Hematopoietic multipotent progenitor cell treated with erythropoietin and hydrocortisone succinate and interleukin-3 and kit ligand, for 4 days (in vitro differentiated cells): ENCODE measurements around the gene LRIG1.

Experiments used
- DNase-seq: peaks from one replicate; pipeline ENCODE4 v3.0.0-alpha.2; 2015

Gene LRIG1

GRCh38 chr3:66416556-66417304 is 84.1 kb downstream of the LRIG1 start:
- DNase-seq: no peak

GRCh38 chr3:66415867-66416428 is 84.9 kb downstream of the LRIG1 start:
- DNase-seq: peak; percentile 19

- no peak for DNase-seq
These were observed 86.0 kb downstream of the LRIG1 start for GRCh38 chr3:66414846-66415245.

- no peak for DNase-seq
These were observed 87.6 kb downstream of the LRIG1 start for GRCh38 chr3:66413151-66413751.

- no peak for DNase-seq
These were observed 88.6 kb downstream of the LRIG1 start for GRCh38 chr3:66411961-66412887.

- DNase-seq: peak; percentile 65
These were observed 89.3 kb downstream of the LRIG1 start for GRCh38 chr3:66411474-66411873.

GRCh38 chr3:66410976-66411375 is 89.8 kb downstream of the LRIG1 start:
- DNase-seq: no peak

GRCh38 chr3:66409771-66410754 is 90.8 kb downstream of the LRIG1 start:
- DNase-seq: no peak

GRCh38 chr3:66407611-66408218 is 93.1 kb downstream of the LRIG1 start:
- DNase-seq: peak; percentile 72

- no peak for DNase-seq
These were observed 93.8 kb downstream of the LRIG1 start for GRCh38 chr3:66406831-66407610.

GRCh38 chr3:66406163-66406562 is 94.7 kb downstream of the LRIG1 start:
- DNase-seq: no peak

GRCh38 chr3:66405701-66406091 is 95.1 kb downstream of the LRIG1 start:
- DNase-seq: no peak

GRCh38 chr3:66404903-66405700 is 95.7 kb downstream of the LRIG1 start:
- no peak for DNase-seq

GRCh38 chr3:66404197-66404596 is 96.6 kb downstream of the LRIG1 start:
- no peak for DNase-seq

GRCh38 chr3:66403323-66403990 is 97.4 kb downstream of the LRIG1 start:
- no peak for DNase-seq

GRCh38 chr3:66402596-66403290 is 98.1 kb downstream of the LRIG1 start:
- no peak for DNase-seq

GRCh38 chr3:66401675-66402491 is 98.9 kb downstream of the LRIG1 start:
- no peak for DNase-seq

GRCh38 chr3:66401157-66401550 is 99.7 kb downstream of the LRIG1 start:
- DNase-seq: no peak
